Activated CD4-positive, alpha-beta T cell treated with anti-CD3 and anti-CD28 coated beads, Interleukin-2, amount 10 ng/mL, durations not matched to agents 24 days and 14 days (primary cell): Measurements from ENCODE around the gene ZNF236. TPM values are rescaled to one million over a fixed set of nuclear protein-coding genes. Genes with fewer than 3 reads are reported as not detected.
A peak's percentile ranks its signal among the peaks of the same experiment; 100 is the strongest.

Experiments
- DNase-seq: peaks from one replicate; pipeline ENCODE4 v3.0.0; 2022
- H3K27ac Mint-ChIP-seq: one replicate; pipeline ENCODE4 v1.8.0; 2022; ENCODE audit warnings: mild to moderate bottlenecking, mixed read lengths
- H3K27me3 Mint-ChIP-seq: one replicate; pipeline ENCODE4 v1.8.0; 2022; ENCODE audit warnings: mixed read lengths
- H3K36me3 Mint-ChIP-seq: one replicate; pipeline ENCODE4 v1.8.0; 2022; ENCODE audit warnings: low read depth, mild to moderate bottlenecking, mixed read lengths
- H3K4me1 Mint-ChIP-seq: one replicate; pipeline ENCODE4 v1.8.0; 2021; ENCODE audit warnings: mixed read lengths
- H3K4me3 Mint-ChIP-seq: one replicate; pipeline ENCODE4 v1.8.0; 2022; ENCODE audit warnings: mild to moderate bottlenecking, moderate library complexity, mixed read lengths
- H3K9me3 Mint-ChIP-seq: one replicate; pipeline ENCODE4 v1.8.0; 2021; ENCODE audit warnings: mixed read lengths
- intact Hi-C: fragments of 100-400 bp; cut with micrococcal nuclease; formaldehyde crosslinking; loops from one replicate; pipeline ENCODE4 v1.15.1; 2023
- total RNA-seq: library from RNA; stranded (reverse); gene quantifications from 2 replicates; pipeline ENCODE4 v1.2.3, GENCODE V29; 2022

The ZNF236 gene
- total RNA-seq, 1 donor from 2014 or later, result 17.5 TPM

GRCh38 chr18:76857476-76857875 lies 35.1 kb downstream of the ZNF236 start:
- no peaks in the 10 kb centered on the region for H3K9me3 Mint-ChIP-seq
- peaks cover 42% of the 10 kb centered on the region for H3K36me3 Mint-ChIP-seq
- peaks cover 28% of the 10 kb centered on the region for H3K4me1 Mint-ChIP-seq
- DNase-seq, result no peak
- no peak overlapping the region for H3K4me3 Mint-ChIP-seq
- H3K27ac Mint-ChIP-seq, result no peak overlapping the region
- H3K27me3 Mint-ChIP-seq, result no peaks in the 10 kb centered on the region
- intact Hi-C loops, result no loop called here

GRCh38 chr18:76859474-76860339 lies 37.4 kb downstream of the ZNF236 start:
- H3K27ac Mint-ChIP-seq, result peak overlapping the region; percentile 92
- H3K4me3 Mint-ChIP-seq, result peak overlapping the region; percentile 71
- H3K4me1 Mint-ChIP-seq, result peaks cover 28% of the 10 kb centered on the region
- H3K27me3 Mint-ChIP-seq, result no peaks in the 10 kb centered on the region
- H3K9me3 Mint-ChIP-seq, result no peaks in the 10 kb centered on the region
- peak; percentile 83 for DNase-seq
- intact Hi-C loops, result loop anchor here (1.0 to 2.0 kb wide), 5 partner anchors 10 to 203 kb away; no protein-coding TSS in a partner anchor
- peaks cover 49% of the 10 kb centered on the region for H3K36me3 Mint-ChIP-seq

GRCh38 chr18:76860411-76860810 lies 38.1 kb downstream of the ZNF236 start:
- Mint-ChIP-seq H3K27me3 (no peaks in the 10 kb centered on the region), H3K36me3 (peaks cover 51% of the 10 kb centered on the region), H3K9me3 (no peaks in the 10 kb centered on the region), H3K27ac (peak overlapping the region; percentile 92), H3K4me3 (peak overlapping the region; percentile 30), H3K4me1 (peaks cover 31% of the 10 kb centered on the region)
- no peak for DNase-seq
- intact Hi-C loops, result loop anchor here (2.0 kb wide), 1 partner anchor 58 kb away; no protein-coding TSS in a partner anchor

GRCh38 chr18:76866666-76867065 lies 44.3 kb downstream of the ZNF236 start:
- DNase-seq, result no peak
- Mint-ChIP-seq H3K4me1 (peaks cover 7% of the 10 kb centered on the region), H3K27ac (no peak overlapping the region), H3K9me3 (no peaks in the 10 kb centered on the region), H3K27me3 (no peaks in the 10 kb centered on the region), H3K36me3 (peaks cover 52% of the 10 kb centered on the region), H3K4me3 (no peak overlapping the region)
- intact Hi-C loops, result no loop called here

GRCh38 chr18:76873311-76873710 lies 51.0 kb downstream of the ZNF236 start:
- Mint-ChIP-seq H3K4me1 (peaks cover 15% of the 10 kb centered on the region), H3K9me3 (no peaks in the 10 kb centered on the region), H3K36me3 (peaks cover 38% of the 10 kb centered on the region), H3K4me3 (no peak overlapping the region), H3K27me3 (no peaks in the 10 kb centered on the region), H3K27ac (no peak overlapping the region)
- DNase-seq, result no peak
- intact Hi-C loops, result no loop called here

- no peak for DNase-seq
- intact Hi-C loops, result loop anchor here (2.0 kb wide), 1 partner anchor 15 kb away; no protein-coding TSS in a partner anchor
- peaks cover 38% of the 10 kb centered on the region for H3K36me3 Mint-ChIP-seq
- H3K4me1 Mint-ChIP-seq, result peaks cover 13% of the 10 kb centered on the region
- H3K27ac Mint-ChIP-seq, result peak overlapping the region; percentile 22
- H3K9me3 Mint-ChIP-seq, result no peaks in the 10 kb centered on the region
- H3K27me3 Mint-ChIP-seq, result no peaks in the 10 kb centered on the region
- no peak overlapping the region for H3K4me3 Mint-ChIP-seq
Observed at GRCh38 chr18:76873713-76874112, 51.4 kb downstream of the ZNF236 start.

GRCh38 chr18:76874642-76875389 lies 52.5 kb downstream of the ZNF236 start:
- Mint-ChIP-seq H3K9me3 (no peaks in the 10 kb centered on the region), H3K4me1 (peaks cover 13% of the 10 kb centered on the region), H3K27ac (peak overlapping the region; percentile 22), H3K4me3 (peak overlapping the region; percentile 11), H3K36me3 (peaks cover 36% of the 10 kb centered on the region), H3K27me3 (no peaks in the 10 kb centered on the region)
- DNase-seq, result peak; percentile 59
- intact Hi-C loops, result loop anchor here (1.0 to 5.0 kb wide), 4 partner anchors 16 to 777 kb away; no protein-coding TSS in a partner anchor

- intact Hi-C loops, result loop anchor here (1.0 to 5.0 kb wide), 4 partner anchors 17 to 777 kb away; no protein-coding TSS in a partner anchor
- Mint-ChIP-seq H3K4me3 (no peak overlapping the region), H3K27ac (peak overlapping the region; percentile 22), H3K27me3 (no peaks in the 10 kb centered on the region), H3K9me3 (no peaks in the 10 kb centered on the region), H3K4me1 (peaks cover 13% of the 10 kb centered on the region), H3K36me3 (peaks cover 30% of the 10 kb centered on the region)
- DNase-seq, result peak; percentile 84
Observed at GRCh38 chr18:76875390-76876325, 53.3 kb downstream of the ZNF236 start.

GRCh38 chr18:76878426-76878825 lies 56.1 kb downstream of the ZNF236 start:
- intact Hi-C loops, result loop anchor here (5.0 kb wide), 1 partner anchor 774 kb away; no protein-coding TSS in a partner anchor
- DNase-seq, result no peak
- H3K4me3 Mint-ChIP-seq, result no peak overlapping the region
- peaks cover 32% of the 10 kb centered on the region for H3K36me3 Mint-ChIP-seq
- H3K9me3 Mint-ChIP-seq, result no peaks in the 10 kb centered on the region
- H3K27ac Mint-ChIP-seq, result no peak overlapping the region
- H3K4me1 Mint-ChIP-seq, result peaks cover 13% of the 10 kb centered on the region
- no peaks in the 10 kb centered on the region for H3K27me3 Mint-ChIP-seq

- intact Hi-C loops, result no loop called here
- DNase-seq, result peak; percentile 41
- no peak overlapping the region for H3K27ac Mint-ChIP-seq
- H3K9me3 Mint-ChIP-seq, result no peaks in the 10 kb centered on the region
- no peak overlapping the region for H3K4me3 Mint-ChIP-seq
- peaks cover 32% of the 10 kb centered on the region for H3K36me3 Mint-ChIP-seq
- peaks cover 5% of the 10 kb centered on the region for H3K4me1 Mint-ChIP-seq
- no peaks in the 10 kb centered on the region for H3K27me3 Mint-ChIP-seq
Observed at GRCh38 chr18:76880026-76880425, 57.7 kb downstream of the ZNF236 start.

GRCh38 chr18:76881744-76882143 lies 59.4 kb downstream of the ZNF236 start:
- H3K36me3 Mint-ChIP-seq, result peaks cover 33% of the 10 kb centered on the region
- intact Hi-C loops, result no loop called here
- H3K9me3 Mint-ChIP-seq, result no peaks in the 10 kb centered on the region
- no peaks in the 10 kb centered on the region for H3K27me3 Mint-ChIP-seq
- DNase-seq, result no peak
- H3K4me1 Mint-ChIP-seq, result no peaks in the 10 kb centered on the region
- no peak overlapping the region for H3K27ac Mint-ChIP-seq
- no peak overlapping the region for H3K4me3 Mint-ChIP-seq

GRCh38 chr18:76882146-76882545 lies 59.8 kb downstream of the ZNF236 start:
- H3K4me1 Mint-ChIP-seq, result no peaks in the 10 kb centered on the region
- intact Hi-C loops, result no loop called here
- H3K9me3 Mint-ChIP-seq, result no peaks in the 10 kb centered on the region
- H3K27ac Mint-ChIP-seq, result no peak overlapping the region
- no peaks in the 10 kb centered on the region for H3K27me3 Mint-ChIP-seq
- peak; percentile 47 for DNase-seq
- peaks cover 33% of the 10 kb centered on the region for H3K36me3 Mint-ChIP-seq
- no peak overlapping the region for H3K4me3 Mint-ChIP-seq

- H3K9me3 Mint-ChIP-seq, result no peaks in the 10 kb centered on the region
- H3K36me3 Mint-ChIP-seq, result peaks cover 47% of the 10 kb centered on the region
- H3K4me1 Mint-ChIP-seq, result no peaks in the 10 kb centered on the region
- no peaks in the 10 kb centered on the region for H3K27me3 Mint-ChIP-seq
- peak; percentile 48 for DNase-seq
- no peak overlapping the region for H3K27ac Mint-ChIP-seq
- H3K4me3 Mint-ChIP-seq, result no peak overlapping the region
- intact Hi-C loops, result no loop called here
Observed at GRCh38 chr18:76885001-76885400, 62.6 kb downstream of the ZNF236 start.
